ENCODE data around the gene PTPN5. TPM values are rescaled to one million over a fixed set of nuclear protein-coding genes. Genes with fewer than 3 reads are reported as not detected.

The PTPN5 gene
- total RNA-seq, 1 experiment from 2014 or later = 1.4 TPM

DNA sequence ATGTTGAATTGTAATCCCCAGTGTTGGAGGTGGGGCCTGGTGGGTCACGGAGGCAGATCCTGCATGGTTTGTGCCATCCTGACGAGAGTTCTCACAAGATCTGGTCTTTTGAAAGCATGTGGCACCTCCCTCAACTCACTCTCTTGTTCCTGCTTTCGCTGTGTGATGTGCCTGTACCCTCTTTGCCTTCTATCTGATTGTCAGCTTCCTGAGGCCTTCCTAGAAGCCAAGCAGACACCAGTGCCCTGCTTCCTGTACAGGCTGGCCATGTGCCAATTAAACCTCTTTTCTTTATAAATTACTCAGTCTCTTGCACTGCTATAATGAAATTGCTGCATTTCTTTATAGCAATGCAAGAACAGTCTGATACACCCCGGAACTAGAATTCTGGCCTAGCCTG is 13.1 kb downstream of the PTPN5 start:
- no peaks in the 10 kb centered on the region for H3K79me2 ChIP-seq (ENCODE audit: insufficient read depth, low read length)
- no peak overlapping the region for H2AFZ ChIP-seq (ENCODE audit: low read length)
- TF ChIP-seq, protein P1, sequence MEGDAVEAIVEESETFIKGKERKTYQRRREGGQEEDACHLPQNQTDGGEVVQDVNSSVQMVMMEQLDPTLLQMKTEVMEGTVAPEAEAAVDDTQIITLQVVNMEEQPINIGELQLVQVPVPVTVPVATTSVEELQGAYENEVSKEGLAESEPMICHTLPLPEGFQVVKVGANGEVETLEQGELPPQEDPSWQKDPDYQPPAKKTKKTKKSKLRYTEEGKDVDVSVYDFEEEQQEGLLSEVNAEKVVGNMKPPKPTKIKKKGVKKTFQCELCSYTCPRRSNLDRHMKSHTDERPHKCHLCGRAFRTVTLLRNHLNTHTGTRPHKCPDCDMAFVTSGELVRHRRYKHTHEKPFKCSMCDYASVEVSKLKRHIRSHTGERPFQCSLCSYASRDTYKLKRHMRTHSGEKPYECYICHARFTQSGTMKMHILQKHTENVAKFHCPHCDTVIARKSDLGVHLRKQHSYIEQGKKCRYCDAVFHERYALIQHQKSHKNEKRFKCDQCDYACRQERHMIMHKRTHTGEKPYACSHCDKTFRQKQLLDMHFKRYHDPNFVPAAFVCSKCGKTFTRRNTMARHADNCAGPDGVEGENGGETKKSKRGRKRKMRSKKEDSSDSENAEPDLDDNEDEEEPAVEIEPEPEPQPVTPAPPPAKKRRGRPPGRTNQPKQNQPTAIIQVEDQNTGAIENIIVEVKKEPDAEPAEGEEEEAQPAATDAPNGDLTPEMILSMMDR (conservative IDR thresholded peaks at IDR 0.05) = no peak
- H3K23me2 ChIP-seq (ENCODE audit: insufficient read length, low read depth, low read length, poor library complexity, severe bottlenecking) = no peaks in the 10 kb centered on the region
- no peak overlapping the region for H3K23ac ChIP-seq (ENCODE audit: insufficient read length, low read depth, low read length)
- H4K8ac ChIP-seq (replicated peaks; ENCODE audit: insufficient read length, low read depth, low read length) = no peak overlapping the region
- Mint-ChIP-seq H3K27me3 (ENCODE audit: low read depth) (peaks cover 12% of the 10 kb centered on the region), H3K27ac (no peak overlapping the region), H3K4me1 (peaks cover 30 to 33% of the 10 kb centered on the region in 2 experiments), H3K9me3 (no peaks in the 10 kb centered on the region; a peak in 1 of 5 replicates), H3K36me3 (ENCODE audit: insufficient read depth in 1 of 3, low read depth in 3 of 3) (no peaks in the 10 kb centered on the region), H3K4me3 (no peak overlapping the region)
- H2BK20ac ChIP-seq (ENCODE audit: low read depth, low read length, poor library complexity, severe bottlenecking) = no peak overlapping the region
- H3K4me2 ChIP-seq (ENCODE audit: insufficient read depth, insufficient read length, low read length) = no peak overlapping the region
- no peak overlapping the region for H3K18ac ChIP-seq (ENCODE audit: insufficient read length, low read depth, low read length)
- no peak overlapping the region for H2AK5ac ChIP-seq (ENCODE audit: insufficient read length, low read length)
- no peaks in the 10 kb centered on the region for H3K27me3 ChIP-seq (ENCODE audit: insufficient read depth, low read length)
- no peak overlapping the region for H3K14ac ChIP-seq (ENCODE audit: insufficient read depth, low read length)
- no peak overlapping the region for H3K56ac ChIP-seq (ENCODE audit: insufficient read length, low read depth, low read length)
- no peaks in the 10 kb centered on the region for H3K79me1 ChIP-seq (ENCODE audit: insufficient read depth, low read depth, low read length, poor library complexity, severe bottlenecking)
- H4K5ac ChIP-seq (ENCODE audit: insufficient read length, low read depth, low read length) = no peak overlapping the region
- H3K4ac ChIP-seq (ENCODE audit: low read depth, low read length) = no peak overlapping the region
- no peaks in the 10 kb centered on the region for H3K9me3 ChIP-seq (ENCODE audit: control insufficient read depth, low read depth, low read length)
- H3K27ac ChIP-seq (ENCODE audit: insufficient read length, low read depth, low read length) = no peak overlapping the region
- WGBS (ENCODE audit: extremely low coverage, insufficient read length, low lambda C conversion rate) = no CpG with 5 or more reads among the region's 4 CpGs
- no peak overlapping the region for H2BK12ac ChIP-seq (ENCODE audit: insufficient read length, low read depth, low read length)
- H4K20me1 ChIP-seq (ENCODE audit: control insufficient read depth, insufficient read depth, insufficient read length) = peaks cover 2% of the 10 kb centered on the region
- no peak overlapping the region for H3K9ac ChIP-seq (ENCODE audit: extremely low read depth, insufficient read length, low read length)
- no peak overlapping the region for H2BK15ac ChIP-seq (ENCODE audit: low read depth, low read length)
- no peak overlapping the region for H3T11ph ChIP-seq (ENCODE audit: low read length)
- H3K4me1 ChIP-seq (ENCODE audit: insufficient read depth, low read length) = peaks cover 4% of the 10 kb centered on the region; the same call in 1 of the 2 replicates
- no peak for DNase-seq
- H2BK5ac ChIP-seq (ENCODE audit: insufficient read length, low read length) = no peak overlapping the region
- H2BK120ac ChIP-seq (ENCODE audit: low read depth, low read length, poor library complexity, severe bottlenecking) = no peak overlapping the region
- no peak overlapping the region for H4K91ac ChIP-seq (ENCODE audit: insufficient read length, low read depth, low read length)

All from H9 (cell line).